Stimulated activated CD4-positive, alpha-beta T cell treated with anti-CD3 and anti-CD28 coated beads, Interleukin-2, amount 100 ng/mL, for 24 hours (primary cell): ENCODE data around the gene TMEM121.
"Not testable (repeated sequence)": the region's sequence is repeated elsewhere in the genome, so short reads cannot be mapped to it uniquely, and the experiment has no call there.

Experiments used
- DNase-seq, 2 donors: peaks; one replicate each; pipeline ENCODE4 v3.0.0-alpha.2; 2020

Gene TMEM121

GRCh38 chr14:105547741-105548169 is 21.4 kb downstream of the TMEM121 start:
- DNase-seq: no peak

GRCh38 chr14:105549481-105549880 is 23.1 kb downstream of the TMEM121 start:
- no peak for DNase-seq

- no peak for DNase-seq
These were observed 27.6 kb downstream of the TMEM121 start for GRCh38 chr14:105554022-105554421.

- no peak for DNase-seq
These were observed 28.1 kb downstream of the TMEM121 start for GRCh38 chr14:105554523-105554922.

GRCh38 chr14:105557671-105558070 is 31.3 kb downstream of the TMEM121 start:
- not testable (repeated sequence) for DNase-seq

- not testable (repeated sequence) for DNase-seq
These were observed 32.2 kb downstream of the TMEM121 start for GRCh38 chr14:105558449-105559154.

- peak; percentile 24 to 27 for DNase-seq
These were observed 33.1 kb downstream of the TMEM121 start for GRCh38 chr14:105559384-105560047.

GRCh38 chr14:105560048-105560669 is 33.8 kb downstream of the TMEM121 start:
- DNase-seq: not testable (repeated sequence)

- not testable (repeated sequence) for DNase-seq
These were observed 35.0 kb downstream of the TMEM121 start for GRCh38 chr14:105561345-105561744.

GRCh38 chr14:105562713-105563346 is 36.4 kb downstream of the TMEM121 start:
- no peak for DNase-seq

- no peak for DNase-seq
These were observed 37.0 kb downstream of the TMEM121 start for GRCh38 chr14:105563347-105563737.

GRCh38 chr14:105564536-105564935 is 38.2 kb downstream of the TMEM121 start:
- not testable (repeated sequence) for DNase-seq

GRCh38 chr14:105565185-105565919 is 39.0 kb downstream of the TMEM121 start:
- not testable (repeated sequence) for DNase-seq

GRCh38 chr14:105566248-105567163 is 40.1 kb downstream of the TMEM121 start:
- DNase-seq: not testable (repeated sequence)

GRCh38 chr14:105567164-105568103 is 41.1 kb downstream of the TMEM121 start:
- DNase-seq: not testable (repeated sequence)

- DNase-seq: not testable (repeated sequence)
These were observed 41.9 kb downstream of the TMEM121 start for GRCh38 chr14:105568140-105568843.

GRCh38 chr14:105568859-105569766 is 42.7 kb downstream of the TMEM121 start:
- DNase-seq: no peak

GRCh38 chr14:105570482-105570881 is 44.1 kb downstream of the TMEM121 start:
- DNase-seq: no peak
